ENCODE results near the gene INPP1. TPM values are rescaled to one million over a fixed set of nuclear protein-coding genes. Genes with fewer than 3 reads are reported as not detected.

INPP1 gene
- total RNA-seq, 1 experiment from 2014 or later: 4.0 TPM

DNA sequence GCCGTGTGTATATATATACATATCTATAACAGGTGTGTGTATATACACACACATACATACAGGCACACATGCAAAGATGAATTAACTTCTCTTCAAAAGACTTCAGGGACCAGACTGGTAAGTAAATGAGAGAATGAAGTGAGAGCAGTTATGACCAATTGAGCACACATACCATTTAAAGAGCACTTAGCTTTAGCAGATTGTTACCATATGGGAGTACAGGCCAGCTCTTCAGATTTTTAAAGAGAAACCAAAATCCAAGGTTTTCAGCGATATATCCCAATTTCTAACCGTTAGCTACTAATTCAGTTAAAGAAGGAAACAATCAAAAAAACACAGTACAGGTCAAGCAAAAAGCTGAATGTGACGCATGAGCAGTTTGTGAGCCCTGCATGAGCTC, 23.7 kb downstream of the INPP1 start:
- Histone ChIP-seq H3K9ac (ENCODE audit: low read length) (no peak overlapping the region), H3K27me3 (ENCODE audit: low read length) (no peaks in the 10 kb centered on the region), H3K4me3 (ENCODE audit: low read length) (no peak overlapping the region), H3F3A (ENCODE audit: low read length, unreplicated experiment) (no peaks in the 10 kb centered on the region), H3K27ac (ENCODE audit: low read length) (no peak overlapping the region), H2AFZ (ENCODE audit: low read length) (no peak overlapping the region), H3K4me1 (ENCODE audit: insufficient read depth, low read length) (no peaks in the 10 kb centered on the region), H3K79me2 (ENCODE audit: low read length) (no peaks in the 10 kb centered on the region), H3K36me3 (ENCODE audit: low read depth, low read length) (no peaks in the 10 kb centered on the region), H3K9me2 (replicated peaks; ENCODE audit: low read length) (no peaks in the 10 kb centered on the region), H4K20me1 (ENCODE audit: low read length) (no peaks in the 10 kb centered on the region), H3K9me3 (ENCODE audit: low read length) (no peaks in the 10 kb centered on the region), H3K4me2 (ENCODE audit: low read length) (no peak overlapping the region)
- DNase-seq (no peak), ATAC-seq (no peak)
- CTCF ChIA-PET: no interaction called here
- no peak for TF ChIP-seq EZH2 (IDR thresholded peaks at IDR 0.05; ENCODE audit: low read length, unreplicated experiment)
- no peak for TF ChIP-seq EZH2phosphoT487 (IDR thresholded peaks at IDR 0.05; ENCODE audit: borderline replicate concordance, low read length)
- TF ChIP-seq, protein P1, sequence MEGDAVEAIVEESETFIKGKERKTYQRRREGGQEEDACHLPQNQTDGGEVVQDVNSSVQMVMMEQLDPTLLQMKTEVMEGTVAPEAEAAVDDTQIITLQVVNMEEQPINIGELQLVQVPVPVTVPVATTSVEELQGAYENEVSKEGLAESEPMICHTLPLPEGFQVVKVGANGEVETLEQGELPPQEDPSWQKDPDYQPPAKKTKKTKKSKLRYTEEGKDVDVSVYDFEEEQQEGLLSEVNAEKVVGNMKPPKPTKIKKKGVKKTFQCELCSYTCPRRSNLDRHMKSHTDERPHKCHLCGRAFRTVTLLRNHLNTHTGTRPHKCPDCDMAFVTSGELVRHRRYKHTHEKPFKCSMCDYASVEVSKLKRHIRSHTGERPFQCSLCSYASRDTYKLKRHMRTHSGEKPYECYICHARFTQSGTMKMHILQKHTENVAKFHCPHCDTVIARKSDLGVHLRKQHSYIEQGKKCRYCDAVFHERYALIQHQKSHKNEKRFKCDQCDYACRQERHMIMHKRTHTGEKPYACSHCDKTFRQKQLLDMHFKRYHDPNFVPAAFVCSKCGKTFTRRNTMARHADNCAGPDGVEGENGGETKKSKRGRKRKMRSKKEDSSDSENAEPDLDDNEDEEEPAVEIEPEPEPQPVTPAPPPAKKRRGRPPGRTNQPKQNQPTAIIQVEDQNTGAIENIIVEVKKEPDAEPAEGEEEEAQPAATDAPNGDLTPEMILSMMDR (conservative IDR thresholded peaks at IDR 0.05; ENCODE audit: low read depth, low read length): no peak
- intact Hi-C loops (cut with micrococcal nuclease): no loop called here
- BruUV-seq (replicated peaks): no TSS peak
- POLR2A ChIA-PET (ENCODE audit: unreplicated experiment): no interaction called here

DNA sequence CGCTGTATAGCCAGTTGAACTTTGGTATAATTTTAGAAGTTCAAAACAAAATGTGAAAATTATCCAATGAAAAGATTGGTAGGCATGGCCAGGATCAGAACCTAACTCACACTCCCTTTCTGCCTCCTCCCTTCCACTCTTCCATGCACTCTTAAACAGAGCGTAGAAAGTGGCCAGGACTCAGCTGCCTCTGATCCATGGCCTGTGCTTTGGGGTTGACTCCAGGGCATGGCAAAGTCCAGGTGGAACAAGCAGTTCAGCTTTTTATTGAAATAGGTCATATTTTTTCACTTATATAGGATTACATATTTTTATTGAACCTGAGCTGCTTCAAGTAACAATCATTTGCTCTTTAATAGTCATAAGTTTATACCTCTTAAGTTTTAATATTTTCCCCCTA, 26.2 kb downstream of the INPP1 start:
- no peaks in the 10 kb centered on the region for H3K79me2 ChIP-seq (ENCODE audit: low read length)
- TF ChIP-seq, protein P1 (conservative IDR thresholded peaks at IDR 0.05; ENCODE audit: low read depth, low read length): no peak
- TF ChIP-seq EZH2phosphoT487 (IDR thresholded peaks at IDR 0.05; ENCODE audit: borderline replicate concordance, low read length) (no peak), EZH2 (IDR thresholded peaks at IDR 0.05; ENCODE audit: low read length, unreplicated experiment) (no peak)
- H3K9me2 ChIP-seq (replicated peaks; ENCODE audit: low read length): no peaks in the 10 kb centered on the region
- no peaks in the 10 kb centered on the region for H3K9me3 ChIP-seq (ENCODE audit: low read length)
- ATAC-seq: no peak
- H3K4me3 ChIP-seq (ENCODE audit: low read length): no peak overlapping the region
- no peak for DNase-seq
- CTCF ChIA-PET: no interaction called here
- H3K27ac ChIP-seq (ENCODE audit: low read length): no peak overlapping the region
- H3K9ac ChIP-seq (ENCODE audit: low read length): no peak overlapping the region
- H3K36me3 ChIP-seq (ENCODE audit: low read depth, low read length): no peaks in the 10 kb centered on the region
- BruUV-seq (replicated peaks): no TSS peak
- H4K20me1 ChIP-seq (ENCODE audit: low read length): no peaks in the 10 kb centered on the region
- H3K4me1 ChIP-seq (ENCODE audit: insufficient read depth, low read length): no peaks in the 10 kb centered on the region
- POLR2A ChIA-PET (ENCODE audit: unreplicated experiment): no interaction called here
- H3F3A ChIP-seq (ENCODE audit: low read length, unreplicated experiment): no peaks in the 10 kb centered on the region
- intact Hi-C loops (cut with micrococcal nuclease): no loop called here
- H3K4me2 ChIP-seq (ENCODE audit: low read length): no peak overlapping the region
- no peaks in the 10 kb centered on the region for H3K27me3 ChIP-seq (ENCODE audit: low read length)
- H2AFZ ChIP-seq (ENCODE audit: low read length): no peak overlapping the region

DNA sequence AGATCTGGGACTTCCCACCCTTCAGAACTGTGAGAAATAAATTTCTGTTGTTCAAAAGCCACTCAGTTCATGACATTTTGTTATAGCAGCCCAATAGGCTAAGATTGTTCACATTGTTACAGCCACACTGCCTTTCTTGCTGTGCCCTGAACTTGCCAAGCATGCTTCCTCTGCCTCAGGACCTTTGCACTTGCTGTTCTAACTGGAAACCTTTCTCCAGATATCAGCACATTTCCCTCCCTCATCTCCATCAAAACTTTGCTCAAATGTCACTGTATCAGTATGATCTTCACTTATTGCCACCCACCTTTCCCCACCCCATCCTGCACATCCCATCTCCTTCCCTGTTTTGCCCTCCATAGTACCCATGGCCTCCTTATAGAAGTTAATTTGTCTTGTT, 32.7 kb downstream of the INPP1 start:
- intact Hi-C loops (cut with micrococcal nuclease): no loop called here

More for the DNA sequence above, 32.7 kb downstream of the INPP1 start:
- no peak for DNase-seq
- no TSS peak for BruUV-seq (replicated peaks)
- Histone ChIP-seq H3K79me2 (ENCODE audit: low read length) (no peaks in the 10 kb centered on the region), H3K27ac (ENCODE audit: low read length) (no peak overlapping the region), H3K9me2 (replicated peaks; ENCODE audit: low read length) (no peaks in the 10 kb centered on the region), H3K36me3 (ENCODE audit: low read depth, low read length) (no peaks in the 10 kb centered on the region), H3K27me3 (ENCODE audit: low read length) (no peaks in the 10 kb centered on the region), H3K4me3 (ENCODE audit: low read length) (no peak overlapping the region), H3K4me2 (ENCODE audit: low read length) (no peak overlapping the region), H3K4me1 (ENCODE audit: insufficient read depth, low read length) (peaks cover 16% of the 10 kb centered on the region), H4K20me1 (ENCODE audit: low read length) (no peaks in the 10 kb centered on the region), H3K9ac (ENCODE audit: low read length) (no peak overlapping the region), H3K9me3 (ENCODE audit: low read length) (no peaks in the 10 kb centered on the region), H3F3A (ENCODE audit: low read length, unreplicated experiment) (no peaks in the 10 kb centered on the region), H2AFZ (ENCODE audit: low read length) (no peak overlapping the region)
- ChIA-PET CTCF (no interaction called here), POLR2A (ENCODE audit: unreplicated experiment) (no interaction called here)
- TF ChIP-seq EZH2 (IDR thresholded peaks at IDR 0.05; ENCODE audit: low read length, unreplicated experiment) (no peak), EZH2phosphoT487 (IDR thresholded peaks at IDR 0.05; ENCODE audit: borderline replicate concordance, low read length) (no peak)
- TF ChIP-seq, protein P1 (conservative IDR thresholded peaks at IDR 0.05; ENCODE audit: low read depth, low read length): no peak
- no peak for ATAC-seq

Measured in PC-3 (cell line).